SH-SY5Y (cell line): ENCODE results near the gene RARB.

Source experiments
- GATA2 ChIP-seq: IDR thresholded peaks from 2 replicates; pipeline ENCODE4 v1.6.1; 2011; ENCODE audit warnings: mild to moderate bottlenecking, low read depth, low read length
- GATA3 ChIP-seq: IDR thresholded peaks from 2 replicates; pipeline ENCODE4 v1.6.1; 2011; ENCODE audit warnings: low read depth, mild to moderate bottlenecking, low read length, moderate library complexity

DNA sequence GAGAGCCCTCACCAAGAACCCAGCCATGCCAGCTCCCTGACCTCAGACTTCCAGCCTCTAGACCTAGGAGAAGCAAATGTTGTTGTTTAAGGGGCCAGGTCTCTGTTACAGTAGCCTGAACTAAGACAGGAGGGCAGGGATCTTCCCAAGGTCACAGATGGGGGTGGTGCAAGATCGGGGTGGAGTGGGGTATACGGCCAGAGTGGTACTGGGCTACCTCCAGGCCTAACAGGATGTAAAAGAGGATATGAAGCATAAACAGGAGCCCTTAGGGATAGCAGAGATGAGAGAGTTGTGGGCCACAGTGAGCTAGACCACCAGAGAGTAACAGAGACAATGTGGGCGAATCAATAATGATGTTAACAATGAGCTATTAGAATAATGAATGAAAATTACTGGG is 153.8 kb downstream of the RARB start:
- TF ChIP-seq GATA2 = no peak
- TF ChIP-seq GATA3 = no peak
